GM23248 (cell line): ENCODE measurements around the gene TMSB15B. TPM values are rescaled to one million over a fixed set of nuclear protein-coding genes. Genes with fewer than 3 reads are reported as not detected.
"Not testable (repeated sequence)": the region's sequence is repeated elsewhere in the genome, so short reads cannot be mapped to it uniquely, and the experiment has no call there.

Source experiments
- DNase-seq: peaks from one replicate; pipeline ENCODE4 v3.0.0-alpha.2; 2015
- H2AFZ ChIP-seq: fragments of 200-600 bp; sonication (generic); 2 replicates; pipeline ENCODE4 v1.6.1; 2016; ENCODE audit warnings: antibody characterized with exemption
- H3F3A ChIP-seq: fragments of 200-600 bp; sonication (generic); 2 replicates; pipeline ENCODE4 v1.6.1; 2016; ENCODE audit warnings: mild to moderate bottlenecking, antibody characterized with exemption, mixed run types; ENCODE audit not compliant: insufficient read depth
- H3K27ac ChIP-seq: fragments of 200-600 bp; sonication (generic); 2 replicates; pipeline ENCODE4 v1.5.1; 2016; ENCODE audit warnings: mild to moderate bottlenecking
- H3K27me3 ChIP-seq: fragments of 200-600 bp; sonication (generic); replicated peaks from 2 replicates; pipeline ENCODE4 v1.6.1; 2016; ENCODE audit warnings: mild to moderate bottlenecking; ENCODE audit not compliant: insufficient read depth
- H3K36me3 ChIP-seq: fragments of 200-600 bp; sonication (generic); 2 replicates; pipeline ENCODE4 v1.6.1; 2016; ENCODE audit warnings: low read depth, mild to moderate bottlenecking
- H3K4me1 ChIP-seq: fragments of 200-600 bp; sonication (generic); 2 replicates; pipeline ENCODE4 v1.6.1; 2016; ENCODE audit warnings: mild to moderate bottlenecking; ENCODE audit not compliant: insufficient read depth
- H3K4me2 ChIP-seq: fragments of 200-600 bp; sonication (generic); one replicate; pipeline ENCODE4 v1.6.1; 2016; ENCODE audit warnings: mild to moderate bottlenecking; ENCODE audit not compliant: unreplicated experiment
- H3K4me3 ChIP-seq: fragments of 200-600 bp; sonication (generic); 2 replicates; pipeline ENCODE4 v1.5.1; 2016; ENCODE audit warnings: mild to moderate bottlenecking
- H3K79me2 ChIP-seq: fragments of 200-600 bp; sonication (generic); 2 replicates; pipeline ENCODE4 v1.6.1; 2016; ENCODE audit warnings: mild to moderate bottlenecking; ENCODE audit not compliant: insufficient read depth
- H3K9ac ChIP-seq: fragments of 200-600 bp; sonication (generic); 2 replicates; pipeline ENCODE4 v1.6.1; 2016; ENCODE audit warnings: mild to moderate bottlenecking
- H3K9me2 ChIP-seq: fragments of 200-600 bp; sonication (generic); 2 replicates; pipeline ENCODE4 v1.6.1; 2016; ENCODE audit warnings: mixed run types, mild to moderate bottlenecking, moderate library complexity; ENCODE audit not compliant: insufficient read depth
- H3K9me3 ChIP-seq: fragments of 200-600 bp; sonication (generic); one replicate; pipeline ENCODE4 v1.6.1; 2017; ENCODE audit warnings: low read depth
- H4K20me1 ChIP-seq: fragments of 200-600 bp; sonication (generic); 2 replicates; pipeline ENCODE4 v1.6.0; 2016; ENCODE audit not compliant: insufficient read depth
- EZH2 ChIP-seq: fragments of 200-600 bp; sonication (generic); IDR thresholded peaks from 2 replicates; pipeline ENCODE4 v1.6.1; 2018; ENCODE audit warnings: antibody characterized with exemption, mild to moderate bottlenecking; ENCODE audit not compliant: insufficient read depth, poor library complexity, severe bottlenecking
- EZH2phosphoT487 ChIP-seq: fragments of 200-600 bp; sonication (generic); IDR thresholded peaks from 2 replicates; pipeline ENCODE4 v1.6.1; 2018; ENCODE audit warnings: antibody characterized with exemption, moderate library complexity, mild to moderate bottlenecking, low read depth; ENCODE audit not compliant: insufficient read depth
- WGBS, 2 experiments: methylation state at CpG; one replicate each; pipeline ENCODE4 v1.1.6; 2015 to 2017; ENCODE audit warnings: low lambda C conversion rate in 2 of 2, low coverage in 1 of 2; ENCODE audit errors: missing lambda C conversion rate in 2 of 2; 5-methylcytosine and 5-hydroxymethylcytosine counted together
- in situ Hi-C: fragments of 300-500 bp; cut with MboI; formaldehyde crosslinking; loops from 2 replicates; pipeline ENCODE4 v1.15.0; 2020
- polyA plus RNA-seq: library from polyadenylated mRNA; unstranded; fragments of >200 nt; fragmentation: Nextera tagmentation; extraction: Ambion mirVana; gene quantifications from 2 replicates; pipeline ENCODE4 v1.2.1, GENCODE V29; 2016
- total RNA-seq: library from RNA; depleted of rRNA; stranded (reverse); fragments of >200 nt; shearing (Covaris generic); gene quantifications from 2 replicates; pipeline ENCODE4 v1.2.3, GENCODE V29; 2014

Gene TMSB15B
- total and polyA plus RNA-seq, 2 experiments from 2014 or later: 1.4 to 7.3 TPM

DNA sequence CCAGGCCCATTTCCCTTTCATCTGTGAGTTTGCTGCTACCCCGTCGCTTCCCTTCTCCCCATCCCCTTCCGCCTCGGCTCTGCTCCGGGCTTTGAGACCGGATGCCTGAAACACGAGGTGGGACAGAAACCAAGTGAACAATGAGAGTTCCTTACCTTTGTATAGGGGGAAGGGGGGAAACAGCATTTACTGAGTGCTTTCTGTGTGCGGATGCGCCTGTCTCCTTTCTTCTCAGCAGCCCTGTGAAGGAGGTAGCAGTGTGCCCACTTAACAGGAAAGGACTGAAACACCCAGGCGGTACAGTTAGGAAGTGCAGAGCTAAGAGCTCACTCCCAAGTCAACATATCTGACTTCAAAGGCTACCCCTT, 43.2 kb upstream of the TMSB15B start:
- peak; percentile 68 for DNase-seq
- in situ Hi-C loops: no loop called here
- no peaks in the 10 kb centered on the region for H3K36me3 ChIP-seq
- no peaks in the 10 kb centered on the region for H3K9me3 ChIP-seq
- H3K9me2 ChIP-seq: no peaks in the 10 kb centered on the region
- no peaks in the 10 kb centered on the region for H3F3A ChIP-seq
- H3K9ac ChIP-seq: peak overlapping the region; percentile 84
- no peaks in the 10 kb centered on the region for H3K4me1 ChIP-seq
- WGBS, 2 experiments: 0 to 2% methylated on average over 9 to 10 of the region's 10 CpGs
- peak overlapping the region; percentile 91 for H3K4me2 ChIP-seq
- TF ChIP-seq EZH2phosphoT487: no peak
- TF ChIP-seq EZH2: no peak
- H4K20me1 ChIP-seq: no peaks in the 10 kb centered on the region
- H2AFZ ChIP-seq: peak overlapping the region; percentile 95
- H3K27ac ChIP-seq: peak overlapping the region; percentile 67
- H3K4me3 ChIP-seq: peak overlapping the region; percentile 72
- H3K79me2 ChIP-seq: no peaks in the 10 kb centered on the region
- H3K27me3 ChIP-seq: no peaks in the 10 kb centered on the region

GRCh38 chrX:103920515-103920914, 41.9 kb upstream of the TMSB15B start:
- H4K20me1 ChIP-seq, H3K79me2 ChIP-seq, H3K27me3 ChIP-seq, H3K36me3 ChIP-seq, DNase-seq, H2AFZ ChIP-seq, H3K9me3 ChIP-seq, H3K9me2 ChIP-seq, H3K27ac ChIP-seq, H3K4me1 ChIP-seq, H3K4me2 ChIP-seq, in situ Hi-C loops, H3K4me3 ChIP-seq, H3F3A ChIP-seq, H3K9ac ChIP-seq: not testable (repeated sequence)
- WGBS, 2 experiments: 95 to 100% methylated on average over 3 of the region's 3 CpGs

DNA sequence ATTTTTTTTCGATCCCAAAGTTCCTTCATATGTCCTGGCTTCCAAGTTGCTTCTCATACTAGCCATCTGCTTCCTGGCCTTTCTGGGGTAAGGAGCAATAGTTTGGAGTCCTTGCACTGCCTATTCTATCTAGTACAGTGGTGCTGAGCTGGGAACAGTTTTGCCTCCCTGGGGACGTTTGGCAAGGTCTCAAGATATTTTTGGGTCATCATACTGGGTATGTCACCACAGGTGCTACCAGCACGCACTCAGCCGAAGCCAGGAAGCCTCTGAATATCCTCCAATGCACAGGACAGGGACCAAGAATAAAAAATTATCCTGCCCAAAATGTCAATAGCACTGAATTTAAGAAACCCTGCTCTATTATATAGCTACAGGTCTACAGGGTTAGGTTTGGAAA, 35.4 kb upstream of the TMSB15B start:
- no peak overlapping the region for H3K4me2 ChIP-seq
- in situ Hi-C loops: no loop called here

DNA sequence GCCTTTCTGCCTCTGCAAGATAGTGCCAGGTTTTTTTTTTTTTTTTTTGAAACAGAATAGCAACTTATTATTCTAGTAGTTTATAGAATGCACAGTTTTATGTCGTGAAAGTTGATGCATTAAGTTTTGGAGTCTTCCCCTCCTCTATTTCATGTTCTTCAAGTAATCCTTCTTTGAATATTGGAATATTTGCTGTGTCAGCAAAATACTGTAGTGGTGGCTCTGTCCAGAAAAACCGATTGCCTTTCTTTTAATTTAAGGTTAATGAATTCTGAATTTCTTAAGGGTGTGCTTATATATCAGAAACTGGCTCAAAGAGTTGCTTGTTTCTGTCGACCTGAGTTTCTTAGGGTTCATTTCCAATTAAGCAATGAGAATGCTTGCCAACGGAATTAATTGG, 34.8 kb upstream of the TMSB15B start:
- no peaks in the 10 kb centered on the region for H3F3A ChIP-seq
- H2AFZ ChIP-seq: no peak overlapping the region
- no peaks in the 10 kb centered on the region for H3K36me3 ChIP-seq
- H3K27me3 ChIP-seq: no peaks in the 10 kb centered on the region
- H3K79me2 ChIP-seq: no peaks in the 10 kb centered on the region
- no peaks in the 10 kb centered on the region for H3K9me3 ChIP-seq
- no peak for DNase-seq
- WGBS, 2 experiments: 85 to 86% methylated on average over 4 of the region's 4 CpGs
- no peak overlapping the region for H3K9ac ChIP-seq
- in situ Hi-C loops: no loop called here
- TF ChIP-seq EZH2phosphoT487 (no peak), EZH2 (no peak)
- no peak overlapping the region for H3K4me3 ChIP-seq
- no peak overlapping the region for H3K4me2 ChIP-seq
- no peaks in the 10 kb centered on the region for H4K20me1 ChIP-seq
- no peak overlapping the region for H3K27ac ChIP-seq
- H3K9me2 ChIP-seq: no peaks in the 10 kb centered on the region
- H3K4me1 ChIP-seq: no peaks in the 10 kb centered on the region

More for the DNA sequence above, 35.4 kb upstream of the TMSB15B start:
- no peak for DNase-seq
- H3K27ac ChIP-seq: no peak overlapping the region
- H3K36me3 ChIP-seq: no peaks in the 10 kb centered on the region
- H3K9me2 ChIP-seq: no peaks in the 10 kb centered on the region
- H2AFZ ChIP-seq: no peak overlapping the region
- no peak for TF ChIP-seq EZH2phosphoT487
- no peak for TF ChIP-seq EZH2
- H4K20me1 ChIP-seq: no peaks in the 10 kb centered on the region
- H3K79me2 ChIP-seq: no peaks in the 10 kb centered on the region
- WGBS, 2 experiments: 67 to 75% methylated on average over 3 to 4 of the region's 4 CpGs
- H3K9me3 ChIP-seq: no peaks in the 10 kb centered on the region
- H3K9ac ChIP-seq: no peak overlapping the region
- no peak overlapping the region for H3K4me3 ChIP-seq
- H3K4me1 ChIP-seq: no peaks in the 10 kb centered on the region
- H3F3A ChIP-seq: no peaks in the 10 kb centered on the region
- H3K27me3 ChIP-seq: no peaks in the 10 kb centered on the region

DNA sequence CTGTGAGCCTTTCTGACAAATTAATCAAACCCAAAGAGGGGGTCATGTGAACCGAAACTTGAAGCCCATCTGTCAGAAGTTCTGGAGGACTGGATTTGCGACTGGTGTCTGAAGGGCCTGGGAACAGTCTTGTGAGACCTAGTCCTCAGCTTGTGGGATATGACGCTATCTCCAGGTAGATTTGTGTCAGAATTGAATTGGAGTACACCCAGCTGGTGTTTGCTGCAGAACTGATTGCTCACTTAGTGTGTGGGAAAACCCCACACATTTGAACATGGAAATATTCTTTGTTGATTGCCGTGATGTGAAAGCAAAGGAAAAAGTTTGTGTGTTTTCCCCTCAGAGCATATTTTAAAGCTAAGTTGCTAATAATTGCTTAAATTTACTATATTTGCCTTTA, 30.3 kb upstream of the TMSB15B start:
- H3K27me3 ChIP-seq: no peaks in the 10 kb centered on the region
- in situ Hi-C loops: no loop called here
- no peaks in the 10 kb centered on the region for H3K79me2 ChIP-seq
- 95 to 97% methylated on average over 4 of the region's 4 CpGs for WGBS, 2 experiments
- H3F3A ChIP-seq: no peaks in the 10 kb centered on the region
- no peaks in the 10 kb centered on the region for H3K4me1 ChIP-seq
- TF ChIP-seq EZH2 (no peak), EZH2phosphoT487 (no peak)
- no peaks in the 10 kb centered on the region for H4K20me1 ChIP-seq
- H3K4me2 ChIP-seq: no peak overlapping the region
- H2AFZ ChIP-seq: no peak overlapping the region
- H3K9me3 ChIP-seq: no peaks in the 10 kb centered on the region
- H3K9ac ChIP-seq: no peak overlapping the region
- H3K36me3 ChIP-seq: no peaks in the 10 kb centered on the region
- H3K27ac ChIP-seq: no peak overlapping the region
- DNase-seq: no peak
- no peak overlapping the region for H3K4me3 ChIP-seq
- no peaks in the 10 kb centered on the region for H3K9me2 ChIP-seq

- H3K27me3 ChIP-seq, H3K36me3 ChIP-seq, H3K4me3 ChIP-seq, DNase-seq, in situ Hi-C loops, H3K9me2 ChIP-seq, H3K27ac ChIP-seq, H3K9me3 ChIP-seq, H3K4me2 ChIP-seq, H3K9ac ChIP-seq, H3F3A ChIP-seq, H2AFZ ChIP-seq, H3K4me1 ChIP-seq, H4K20me1 ChIP-seq, H3K79me2 ChIP-seq: not testable (repeated sequence)
- WGBS, 2 experiments: 97 to 98% methylated on average over 5 to 6 of the region's 6 CpGs
Observed at GRCh38 chrX:103940257-103940656, 22.2 kb upstream of the TMSB15B start.
